HT-29 (cell line): ENCODE measurements around the gene PTH2. TPM values are rescaled to one million over a fixed set of nuclear protein-coding genes. Genes with fewer than 3 reads are reported as not detected.
"Not testable (repeated sequence)": the region's sequence is repeated elsewhere in the genome, so short reads cannot be mapped to it uniquely, and the experiment has no call there.

Experiments used
- DNase-seq: peaks from one replicate; pipeline ENCODE4 v3.0.0-alpha.2; 2015; ENCODE audit warnings: low spot score
- total RNA-seq: library from RNA; depleted of rRNA; stranded (reverse); fragments of >200 nt; shearing (Covaris generic); gene quantifications from 2 replicates; pipeline ENCODE4 v1.2.3, GENCODE V29; 2014

PTH2 gene
- total RNA-seq, 1 experiment from 2014 or later = not detected

DNA sequence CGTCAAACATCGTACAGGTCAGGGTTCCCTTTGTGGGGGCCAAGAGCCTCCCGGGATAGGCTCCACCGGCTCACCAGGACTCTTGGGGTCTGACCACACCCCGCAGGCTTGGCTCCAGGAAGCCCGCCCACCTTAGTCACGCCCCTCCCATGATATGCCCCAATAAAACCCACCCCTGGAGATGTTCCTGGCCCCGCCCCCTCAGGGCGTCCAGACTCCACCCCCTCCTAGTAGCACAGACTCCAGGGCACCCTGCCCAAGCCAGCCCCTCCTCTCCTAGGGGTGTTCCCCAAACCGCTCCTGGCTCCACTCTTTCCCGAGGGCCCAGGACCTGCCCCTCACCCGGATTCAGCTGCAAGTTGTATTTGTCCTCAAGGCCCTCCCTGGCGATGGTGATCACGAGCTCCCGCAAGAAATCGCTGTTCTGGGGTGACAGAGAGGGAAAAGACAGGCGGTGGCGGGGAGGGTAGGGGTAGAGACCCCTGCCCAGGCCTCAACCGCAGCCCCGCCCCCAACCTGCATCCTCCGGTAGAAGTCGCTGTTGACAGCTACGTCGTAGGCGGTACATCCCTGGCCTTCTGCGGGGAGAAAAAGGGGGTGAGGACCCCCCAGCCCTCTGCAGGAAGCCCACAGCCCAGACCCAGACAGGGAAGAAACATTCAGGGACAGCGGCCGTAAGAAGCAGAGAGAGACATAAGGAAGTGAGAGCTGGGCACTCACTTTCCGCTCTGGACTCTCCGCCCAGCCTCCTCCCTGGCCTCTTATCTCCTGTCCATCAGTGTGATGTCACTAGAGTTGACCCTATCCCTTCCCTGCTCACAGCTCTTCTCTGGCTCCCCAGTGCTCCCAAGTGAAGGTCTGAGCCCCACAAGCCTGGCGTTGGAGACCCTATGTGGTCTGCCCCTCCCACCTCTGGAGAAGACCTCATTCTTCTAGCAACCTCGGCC, 24.5 kb upstream of the PTH2 start:
- DNase-seq = no peak

DNA sequence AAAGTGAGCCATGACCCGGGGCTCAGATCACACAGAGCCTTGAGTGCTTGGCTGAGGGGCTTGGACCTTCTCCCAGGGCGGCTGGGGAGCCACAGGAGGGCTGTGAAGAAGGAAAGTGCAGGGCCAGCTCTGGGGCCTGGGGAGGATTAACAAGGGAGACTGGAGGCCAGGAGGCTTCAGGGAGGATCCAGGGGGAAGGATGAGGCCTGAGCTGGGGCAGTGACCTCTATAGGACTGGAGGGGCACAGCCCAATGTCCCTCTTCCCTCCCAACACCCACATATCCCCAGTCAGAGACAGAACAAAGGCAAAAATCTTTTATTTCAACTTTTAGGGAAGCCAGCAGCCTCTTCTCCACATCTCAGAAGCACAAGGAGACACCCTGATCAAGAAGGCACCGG, 22.8 kb upstream of the PTH2 start:
- no peak for DNase-seq

DNA sequence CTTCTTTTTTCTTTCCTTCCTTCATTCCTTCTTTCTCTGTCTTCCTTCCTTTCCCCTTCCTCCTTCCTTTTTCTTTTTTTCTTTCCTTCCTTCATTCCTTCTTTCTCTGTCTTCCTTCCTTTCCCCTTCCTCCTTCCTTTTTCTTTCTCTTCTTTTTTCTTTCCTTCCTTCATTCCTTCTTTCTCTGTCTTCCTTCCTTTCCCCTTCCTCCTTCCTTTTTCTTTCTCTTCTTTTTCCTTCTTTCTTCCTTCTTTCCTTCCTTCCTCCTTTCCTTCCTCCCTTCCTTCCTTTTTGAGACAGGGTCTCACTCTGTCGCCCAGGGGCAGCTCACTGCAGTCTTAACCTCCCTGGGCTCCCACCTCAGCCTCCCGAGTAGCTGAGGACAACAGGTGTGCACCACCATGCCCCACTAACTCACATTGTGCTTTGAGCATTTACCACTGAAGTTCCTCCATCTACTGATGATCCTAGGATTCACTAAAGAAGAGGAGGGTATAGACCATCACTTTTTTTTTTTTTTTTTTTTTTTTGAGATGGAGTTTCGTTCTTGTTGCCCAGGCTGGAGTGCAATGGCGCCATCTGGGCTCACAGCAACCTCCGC, 21.0 kb upstream of the PTH2 start:
- not testable (repeated sequence) for DNase-seq

DNA sequence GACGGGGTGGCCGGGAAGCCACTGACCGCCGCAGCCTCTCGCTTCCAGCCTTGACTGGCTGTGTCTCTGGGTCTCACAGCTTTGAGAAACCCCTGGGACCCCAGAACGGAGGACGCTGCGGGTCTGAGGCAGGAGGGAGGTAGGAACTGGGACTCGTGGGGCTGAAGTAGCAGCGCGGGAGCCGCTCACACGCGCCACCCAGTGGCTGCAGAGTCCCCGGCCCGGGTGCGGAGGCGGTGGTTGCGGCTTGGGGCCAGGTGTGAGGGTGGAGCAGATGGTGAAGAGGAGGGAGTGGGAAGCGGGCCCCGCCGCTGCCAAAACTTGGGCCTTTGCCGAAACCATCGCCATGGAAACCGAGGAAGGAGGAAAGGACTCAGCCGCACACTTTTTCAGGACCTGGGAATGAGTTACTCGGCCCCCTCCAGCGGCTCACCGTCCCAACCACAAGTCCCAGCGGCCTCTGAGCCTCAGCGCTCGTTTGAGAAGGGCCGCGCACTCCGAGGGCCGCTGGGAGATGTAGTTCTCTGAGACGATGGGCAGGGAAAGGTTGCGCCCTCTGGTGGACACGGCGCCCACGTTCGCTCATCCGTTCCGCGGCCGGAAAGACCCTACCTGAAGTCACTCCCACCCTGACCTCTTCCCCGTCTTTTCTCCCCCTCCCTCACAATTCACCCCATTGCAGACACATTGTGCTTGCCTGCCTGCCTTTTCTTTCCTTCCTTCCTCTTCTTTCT, 20.3 kb upstream of the PTH2 start:
- DNase-seq = peak; percentile 99

DNA sequence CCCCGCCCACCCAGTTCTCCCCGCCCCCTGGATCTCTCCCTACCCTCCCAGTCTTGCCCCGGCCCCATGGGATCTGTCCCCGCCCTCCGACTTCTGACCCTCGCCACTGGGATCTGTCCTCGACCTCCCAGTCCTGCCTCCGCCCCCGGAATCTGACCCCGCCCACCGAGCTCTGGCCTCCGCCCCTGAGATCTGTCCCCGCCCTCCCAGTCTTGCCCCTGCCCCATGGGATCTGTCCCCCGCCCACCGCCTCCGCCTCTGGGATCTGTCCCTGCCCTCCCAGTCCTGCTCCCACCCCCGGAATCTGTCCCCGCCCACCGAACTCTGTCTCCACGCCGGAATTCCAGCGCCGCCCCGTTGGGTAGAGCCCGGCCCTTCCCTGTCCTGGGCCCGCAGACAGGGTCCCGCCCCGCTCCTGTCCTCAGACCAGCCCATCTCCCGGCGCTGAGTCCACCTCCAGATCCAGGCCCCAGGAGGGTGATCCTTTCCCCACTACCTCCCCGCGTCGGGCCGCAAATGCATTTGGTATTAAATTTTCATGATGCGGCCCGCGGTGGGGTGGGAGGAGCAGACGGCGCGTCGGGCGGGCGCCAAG, 19.6 kb upstream of the PTH2 start:
- peak; percentile 99 for DNase-seq

DNA sequence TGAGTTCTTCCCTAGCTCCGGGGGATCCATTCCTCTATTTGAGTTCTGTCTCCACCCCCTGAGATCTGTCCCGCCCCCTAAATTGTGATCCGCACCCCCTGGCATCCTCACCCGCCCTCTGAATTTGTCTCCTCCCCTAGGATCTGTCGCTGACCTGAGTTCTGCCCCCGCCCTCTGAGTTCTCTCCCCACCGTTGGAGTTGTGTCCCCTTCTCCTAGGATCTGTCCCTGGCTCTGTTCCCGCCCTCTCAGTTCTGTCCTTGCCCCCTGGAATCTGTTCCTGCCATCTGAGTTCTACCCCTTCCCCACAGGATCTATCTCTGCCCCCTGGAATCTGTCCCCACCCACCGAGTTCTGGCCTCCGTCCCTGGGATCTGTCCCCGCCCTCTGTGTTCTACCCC, 19.1 kb upstream of the PTH2 start:
- DNase-seq = no peak

DNA sequence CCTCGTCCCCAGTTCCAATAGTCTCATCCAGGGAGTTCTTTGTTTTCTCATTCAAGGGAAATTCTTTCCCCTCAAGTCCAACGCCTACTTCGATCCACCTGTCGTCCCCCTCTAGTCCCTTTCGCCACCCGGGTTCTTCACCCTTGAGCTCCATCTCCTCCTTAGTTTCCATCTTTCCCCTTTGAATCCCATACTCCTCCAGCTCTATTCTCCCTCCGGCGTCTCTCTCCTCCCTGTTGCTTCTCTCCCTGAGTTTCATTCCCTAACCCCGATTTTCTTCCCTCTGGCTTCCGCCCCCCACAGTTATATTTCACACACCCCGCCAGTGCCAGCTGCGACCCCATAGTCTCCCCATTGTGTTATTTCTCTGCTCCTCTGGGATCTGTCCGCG, 18.7 kb upstream of the PTH2 start:
- no peak for DNase-seq

DNA sequence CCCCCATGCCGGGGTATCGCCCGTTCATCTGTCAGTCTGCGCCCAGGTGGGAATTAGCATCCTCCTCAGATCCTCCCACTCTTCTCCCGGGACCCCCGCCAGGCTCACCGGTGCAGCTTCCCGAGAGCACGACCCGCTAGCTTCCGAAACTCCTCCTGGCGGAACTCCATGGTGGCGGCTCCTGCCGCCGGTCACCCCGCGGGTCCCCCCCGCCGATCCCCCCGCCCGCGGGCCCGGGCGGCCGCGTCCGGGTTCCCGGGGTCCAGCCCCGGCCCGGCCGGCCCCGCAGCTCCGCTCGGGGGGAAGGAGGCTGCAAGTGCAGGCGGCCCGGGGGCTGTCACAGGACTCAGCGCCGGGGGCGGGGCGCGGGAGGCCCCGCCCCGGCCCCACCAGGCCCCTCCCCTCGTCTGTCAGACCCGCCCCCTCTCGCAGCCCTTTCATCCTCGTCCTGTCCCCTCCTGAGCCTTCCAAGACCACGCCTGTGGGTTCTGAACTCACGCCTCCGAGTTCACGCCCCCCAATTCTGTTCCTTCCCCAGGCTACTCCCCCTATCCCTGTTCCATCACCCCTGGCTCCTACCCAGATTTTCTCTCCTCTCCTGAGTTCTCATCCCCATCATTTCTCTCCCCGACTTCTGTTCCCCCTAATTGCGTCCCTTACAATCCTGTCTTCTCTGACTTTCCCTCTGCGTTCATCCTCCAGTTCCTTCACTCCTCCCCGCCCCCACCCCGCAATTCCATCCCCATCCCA, 18.1 kb upstream of the PTH2 start, which contains the start of gene SLC17A7:
Gene SLC17A7, minus strand, starts transcription at position 318 of the 750 bp plus-strand sequence. Its CDS starts 148 bp downstream, at position 170.
- DNase-seq = peak; percentile 52

DNA sequence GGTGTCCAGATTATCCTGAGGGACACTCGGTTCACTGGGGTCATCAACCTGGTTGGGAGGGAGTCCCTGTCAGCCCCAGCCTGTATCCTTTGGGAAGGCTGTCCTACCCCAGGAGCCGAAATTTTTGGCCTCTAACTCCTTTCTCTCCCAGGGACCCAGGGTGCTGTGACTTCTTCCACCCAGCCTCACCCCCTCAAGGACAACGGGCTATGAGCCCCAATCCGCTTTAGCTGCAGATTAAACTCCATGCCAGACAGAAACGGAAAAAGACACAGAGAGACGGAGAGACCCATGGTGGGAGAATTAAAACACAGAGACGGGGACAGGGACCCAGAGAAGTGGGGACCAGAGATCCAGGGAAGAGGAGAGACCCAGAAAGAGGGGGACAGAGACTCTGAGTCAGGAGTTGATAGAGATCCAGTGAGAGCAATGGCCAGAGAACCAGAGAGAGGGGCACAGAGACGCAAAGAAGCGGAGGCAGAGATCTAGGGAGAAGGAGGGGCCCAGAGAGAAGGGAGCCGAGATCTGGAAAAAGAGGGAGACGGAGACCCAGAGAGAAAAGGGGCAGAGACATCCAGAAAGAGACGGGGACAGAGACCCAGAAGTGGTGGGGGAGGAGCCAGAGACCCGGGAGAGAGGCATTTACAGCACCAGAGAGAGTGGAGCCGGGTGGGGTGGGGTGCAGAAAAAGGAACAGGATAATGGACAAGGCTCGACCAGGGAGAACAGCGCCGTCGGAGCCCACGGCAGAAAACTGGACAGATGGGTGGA, 17.4 kb upstream of the PTH2 start:
- no peak for DNase-seq

DNA sequence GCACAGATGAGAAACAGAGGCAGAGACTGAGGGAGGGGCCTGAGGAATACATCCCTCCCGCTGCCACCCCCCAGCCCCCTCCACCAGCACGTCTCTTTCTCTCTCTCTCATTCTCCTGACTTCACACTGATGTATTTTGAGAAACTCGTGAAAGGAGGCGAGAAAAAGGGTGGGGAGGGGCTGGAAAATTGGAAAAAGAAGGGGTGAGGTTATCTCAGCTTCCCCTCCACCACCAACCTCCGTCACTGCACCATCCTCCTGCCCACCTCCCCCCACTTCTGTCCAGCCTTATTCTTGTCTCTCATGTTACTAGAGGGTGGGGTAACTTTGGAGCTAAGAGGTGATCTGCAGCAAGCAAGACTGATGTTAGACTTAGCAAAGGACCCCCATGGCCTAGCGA, 16.6 kb upstream of the PTH2 start:
- no peak for DNase-seq

DNA sequence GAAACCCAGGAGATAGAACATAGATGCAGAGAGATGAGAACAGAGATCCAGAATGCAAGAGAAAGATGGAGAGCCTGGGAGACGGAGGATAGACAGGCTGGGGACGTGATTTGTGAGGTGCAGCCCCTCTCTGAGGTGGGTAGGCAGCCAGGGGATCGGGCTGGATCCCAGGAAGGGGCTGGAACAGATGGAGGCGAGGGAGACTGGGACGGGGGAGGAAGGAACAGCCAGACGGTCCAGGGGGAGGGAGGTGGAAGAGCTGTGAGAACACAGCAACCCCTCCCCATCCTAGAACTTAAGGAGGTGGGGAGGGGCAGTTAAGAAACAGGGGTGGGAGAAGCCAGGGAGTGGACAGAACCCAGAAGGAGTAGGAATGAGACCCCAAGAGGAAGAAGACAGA, 15.0 kb upstream of the PTH2 start:
- no peak for DNase-seq

DNA sequence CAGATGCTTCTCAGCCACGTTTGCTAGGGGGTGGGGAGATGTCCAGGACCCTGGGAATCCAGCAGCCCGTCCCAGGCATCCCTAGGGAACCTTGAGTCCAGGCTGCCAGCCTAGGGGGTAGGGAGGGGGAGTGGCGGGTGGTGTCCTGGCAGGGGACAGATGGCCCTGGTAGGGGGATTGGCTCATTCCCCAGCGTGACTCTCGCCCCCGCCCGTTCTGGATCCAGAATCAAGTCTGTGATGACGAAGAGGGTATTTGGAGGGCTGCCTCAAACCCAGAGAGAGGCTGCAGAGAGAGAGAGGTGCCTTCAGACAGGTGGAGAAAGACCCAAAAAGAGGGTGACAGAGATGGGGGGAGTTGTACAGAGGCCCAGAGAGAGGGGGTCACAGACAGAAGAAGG, 14.0 kb upstream of the PTH2 start:
- no peak for DNase-seq

DNA sequence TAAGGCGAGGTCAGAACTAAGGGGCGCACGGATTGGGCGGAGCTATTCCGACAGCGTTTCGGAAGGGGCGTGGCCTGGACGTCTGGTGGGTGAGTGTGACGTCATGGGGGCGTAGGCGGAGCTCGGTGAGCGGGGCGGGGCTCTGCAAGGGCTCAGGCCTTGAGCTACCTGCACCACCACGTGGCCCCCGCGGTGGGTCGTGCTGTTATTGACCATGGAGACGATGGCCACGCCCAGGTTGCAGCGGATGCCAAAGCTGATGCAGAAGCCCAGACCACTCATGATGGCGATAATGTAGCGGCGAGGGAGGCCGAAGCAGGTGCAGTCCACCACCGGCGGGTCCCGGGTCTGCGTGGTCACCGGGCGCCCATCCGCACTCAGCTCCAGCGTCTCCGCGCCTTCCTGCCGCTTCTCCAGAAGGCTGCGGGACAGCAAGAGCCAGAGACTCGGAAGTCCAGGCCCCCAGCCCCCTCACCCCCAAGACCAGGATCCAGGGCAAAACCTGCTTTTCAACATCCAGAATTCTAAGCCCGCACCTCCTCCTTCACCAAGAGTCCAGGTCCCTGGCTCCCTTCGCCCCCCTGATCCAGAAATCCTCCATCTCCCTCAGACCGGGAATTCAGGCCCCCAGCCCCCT, 13.3 kb upstream of the PTH2 start:
- no peak for DNase-seq

DNA sequence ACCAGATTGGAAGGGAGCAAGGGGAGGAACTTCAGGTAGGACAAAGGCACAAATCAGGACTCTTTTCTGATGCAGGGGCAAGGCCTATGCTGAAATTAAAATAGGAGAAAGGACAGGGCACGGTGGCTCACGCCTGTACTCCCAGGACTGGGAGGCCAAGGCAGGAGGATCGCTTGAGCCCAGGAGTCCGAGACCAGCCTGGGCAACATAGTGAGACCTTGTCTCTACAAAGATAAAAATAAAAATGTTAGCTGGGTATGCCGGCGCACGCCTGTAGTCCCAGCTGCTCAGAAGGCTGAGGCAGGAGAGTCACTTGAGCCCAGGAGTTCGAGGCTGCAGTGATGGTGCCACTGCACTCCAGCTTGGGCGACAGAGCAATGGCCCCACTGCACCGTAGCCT, 12.4 kb upstream of the PTH2 start:
- DNase-seq = no peak

DNA sequence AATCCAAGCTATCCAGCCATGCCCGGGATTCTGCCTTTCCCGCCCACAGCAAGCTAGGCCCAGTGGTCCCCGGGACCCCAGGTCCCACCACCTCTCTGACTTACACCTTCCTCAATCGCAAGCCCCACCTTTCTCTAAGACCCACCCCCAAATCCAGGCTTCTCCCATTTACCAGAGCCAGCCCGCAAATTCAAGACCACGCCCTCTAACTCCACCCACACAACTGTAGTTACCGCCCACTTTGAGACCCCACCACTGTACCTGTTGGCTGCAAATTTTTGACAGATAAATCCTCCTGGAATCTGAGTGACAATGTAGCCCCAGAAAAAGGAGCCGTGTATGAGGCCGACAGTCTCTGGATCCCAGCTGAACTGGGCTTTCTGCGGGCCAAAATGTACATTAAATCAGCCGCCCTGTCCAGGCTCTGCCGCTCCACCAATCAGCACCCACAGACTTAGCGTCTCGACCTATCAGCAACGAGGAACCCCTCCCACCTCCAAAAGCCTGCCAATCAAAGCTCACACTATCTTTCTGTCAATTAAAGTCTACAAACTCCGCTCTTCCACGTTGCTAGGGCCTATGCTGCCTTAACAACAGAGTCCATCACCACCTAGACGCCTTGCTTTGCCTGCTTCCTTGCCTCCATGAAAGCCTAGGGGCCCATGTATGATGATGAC, 11.8 kb upstream of the PTH2 start:
- DNase-seq = no peak

DNA sequence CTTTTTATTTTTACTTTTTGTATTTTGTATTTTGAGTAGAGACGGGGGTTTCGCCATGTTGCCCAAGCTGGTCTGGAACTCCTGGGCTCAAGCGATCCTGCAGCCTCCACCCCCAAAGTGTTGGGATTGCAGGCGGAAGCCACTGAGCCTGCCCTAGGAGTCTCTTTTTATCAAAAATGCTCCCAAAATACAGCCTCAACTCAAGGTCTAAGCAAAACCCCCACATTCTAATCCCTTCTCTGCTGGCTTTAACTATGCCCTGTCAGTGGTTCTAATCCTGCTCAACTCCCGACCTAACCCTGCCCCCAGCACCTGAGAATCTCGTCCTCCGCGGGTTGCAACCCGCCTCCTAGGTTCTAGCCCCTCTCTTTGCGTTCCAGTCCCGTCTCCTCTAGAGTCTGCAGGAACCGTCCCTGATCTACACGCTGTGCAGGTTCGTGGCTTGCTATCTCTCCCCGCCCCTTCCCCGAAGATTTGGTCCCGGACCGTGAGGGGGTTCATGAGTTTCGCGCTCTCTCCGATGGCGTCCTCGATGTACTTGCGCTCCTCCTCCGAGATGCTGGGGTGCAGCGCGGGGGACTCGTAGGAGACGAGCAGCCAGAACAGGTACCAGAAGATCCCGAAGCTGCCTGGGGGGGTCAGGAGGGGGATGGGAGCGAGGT, 10.1 kb upstream of the PTH2 start:
- DNase-seq = no peak

DNA sequence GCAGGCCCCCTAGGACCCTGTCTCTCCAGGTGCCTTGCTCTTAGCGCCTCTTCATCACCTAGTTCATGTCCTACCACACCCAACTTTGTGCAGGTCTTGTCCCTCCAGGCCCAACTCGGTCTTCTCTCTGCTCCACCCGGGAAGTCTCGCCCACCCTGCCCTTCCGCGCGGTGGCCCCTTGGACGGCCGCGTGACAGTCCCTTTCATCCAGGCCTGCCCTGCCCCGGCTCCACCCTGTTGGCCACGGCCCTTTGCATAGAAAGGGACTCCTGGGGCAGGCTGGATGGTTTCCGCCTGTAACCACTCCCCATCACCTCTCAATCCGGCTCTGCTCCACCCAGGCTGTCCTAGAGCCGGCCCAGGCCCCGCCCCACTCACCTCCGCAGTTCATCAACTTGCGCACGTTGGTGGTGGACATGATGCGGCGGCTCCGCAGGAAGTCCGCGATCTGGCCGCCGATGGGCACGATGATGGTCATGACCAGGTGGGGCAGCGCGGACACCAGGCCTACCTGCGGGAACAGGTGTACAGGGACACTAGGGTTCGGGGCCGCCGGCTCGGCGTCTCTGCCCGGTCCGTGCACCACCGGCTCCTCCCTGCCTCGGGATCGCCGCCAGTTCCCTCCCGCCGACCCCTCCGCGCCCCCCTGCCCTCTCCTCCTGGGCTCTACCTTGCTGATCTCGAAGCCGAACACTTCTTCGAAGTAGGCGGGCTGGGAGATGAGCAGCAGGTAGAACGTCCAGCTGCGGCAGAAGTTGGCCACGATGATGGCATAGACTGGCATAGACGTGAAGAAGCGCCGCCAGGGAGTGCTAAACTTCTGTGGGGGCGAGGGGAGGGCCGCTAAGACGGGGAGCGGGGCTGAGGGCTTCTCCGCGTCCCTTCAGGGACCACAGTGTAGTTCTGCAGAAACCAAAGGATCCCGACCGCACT, 9.2 kb upstream of the PTH2 start:
- DNase-seq = no peak

DNA sequence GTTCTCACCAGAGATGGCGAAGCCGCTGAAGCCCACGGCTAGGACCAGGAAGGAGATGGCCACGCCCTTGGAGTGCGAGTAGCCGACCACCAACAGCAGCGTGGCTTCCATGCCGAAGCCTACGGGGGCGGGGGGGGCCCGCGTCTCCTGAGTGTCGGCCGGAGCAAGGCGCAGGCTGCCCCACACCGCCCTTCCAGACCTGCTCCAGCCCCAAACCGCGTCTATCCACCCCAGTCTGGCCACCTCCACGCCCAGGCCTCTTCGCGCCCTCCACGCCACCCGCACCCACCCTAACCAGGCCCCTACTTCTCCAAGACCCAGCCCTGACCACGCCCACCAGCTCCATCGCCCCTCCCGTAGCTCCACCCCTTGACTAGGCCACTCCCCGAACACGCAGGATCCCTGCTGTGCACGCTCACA, 8.1 kb upstream of the PTH2 start:
- no peak for DNase-seq
